HCT116 (cell line): ENCODE results near the gene OXTR. TPM values are rescaled to one million over a fixed set of nuclear protein-coding genes. Genes with fewer than 3 reads are reported as not detected.

Source experiments
- ATAC-seq: fragments of 200-7000 bp; cut with Tn5 transposase; 2 replicates; pipeline ENCODE4 v1.9.1; 2020; ENCODE audit warnings: mild to moderate bottlenecking, moderate library complexity
- BruUV-seq: library from RNA; stranded (reverse); fragments of 400-500 nt; replicated peaks from 2 replicates; lab custom pipeline; 2021; lab: Mats Ljungman, UMichigan
- CTCF ChIA-PET: fragments of 300-600 bp; sonication (Branson Sonifier 250); formaldehyde crosslinking; loops from one replicate; lab custom pipeline; 2021; ENCODE audit warnings: antibody characterized with exemption; lab: Charles Lee
- POLR2A ChIA-PET: fragments of 300-600, 350-600 bp; sonication (Branson Sonifier 250); formaldehyde crosslinking; loops from one replicate; lab custom pipeline; 2021; ENCODE audit warnings: antibody characterized with exemption; lab: Charles Lee
- RAD21 ChIA-PET, 2 experiments: fragments of 300-600 bp; sonication (Branson Sonifier 250); formaldehyde crosslinking; loops; one replicate each; lab custom pipeline; 2023; ENCODE audit warnings: low total read pairs in 2 of 2; ENCODE audit not compliant: uncharacterized antibody in 2 of 2, unreplicated experiment in 2 of 2, low non-redundant PET in 1 of 2; lab: Charles Lee
- DNase-seq: peaks from one replicate; pipeline ENCODE4 v3.0.0-alpha.2; 2010; ENCODE audit warnings: low read depth, low spot score
- H2AFZ ChIP-seq: fragments of 200-600 bp; shearing (Covaris generic), sonication (generic); 2 replicates; pipeline ENCODE4 v1.6.1; 2017; ENCODE audit warnings: low read depth, mixed run types, mixed read lengths, antibody characterized with exemption, low read length; ENCODE audit not compliant: poor library complexity, severe bottlenecking
- H3K27ac ChIP-seq: 2 replicates; pipeline ENCODE4 v1.5.1; 2012; ENCODE audit warnings: low read depth, low read length
- H3K27me3 ChIP-seq: fragments of 200-600 bp; sonication (generic); 2 replicates; pipeline ENCODE4 v1.6.1; 2016; ENCODE audit warnings: mixed run types, low read length, mixed read lengths; ENCODE audit not compliant: insufficient read depth
- H3K36me3 ChIP-seq, 2 experiments: fragments of 200-500 bp in 1 of 2; fragments of 200-600 bp in 1 of 2; sonication (Bioruptor generic) in 1 of 2; sonication (generic) in 1 of 2; 2 replicates each; pipeline versions ENCODE4 v1.5.1 to v1.6.1; 2014 to 2016; ENCODE audit warnings: low read length in 2 of 2, inconsistent platforms in 1 of 2, mixed read lengths in 1 of 2, mixed run types in 1 of 2; ENCODE audit not compliant: insufficient read depth in 2 of 2, control insufficient read depth in 1 of 2
- H3K4me1 ChIP-seq, 2 experiments: fragments of 200-600 bp in 1 of 2; sonication (generic) in 1 of 2; 2 replicates each; pipeline versions ENCODE4 v1.5.1 to v1.6.1; 2012 to 2017; ENCODE audit warnings: low read length in 2 of 2, inconsistent platforms in 1 of 2, mild to moderate bottlenecking in 1 of 2, mixed read lengths in 1 of 2, mixed run types in 1 of 2, moderate library complexity in 1 of 2; ENCODE audit not compliant: insufficient read depth in 2 of 2, control insufficient read depth in 1 of 2
- H3K4me2 ChIP-seq: fragments of 200-600 bp; sonication (generic); 2 replicates; pipeline ENCODE4 v1.6.1; 2017; ENCODE audit warnings: mixed run types, low read length, mixed read lengths
- H3K4me3 ChIP-seq, 2 experiments: fragments of 200-600 bp in 1 of 2; sonication (generic) in 1 of 2; replicated peaks in 1 of 2; 2 replicates each; pipeline ENCODE4 v1.5.1; 2011 to 2016; ENCODE audit warnings: low read length in 2 of 2, control low read depth in 1 of 2, low read depth in 1 of 2, mild to moderate bottlenecking in 1 of 2, mixed read lengths in 1 of 2, mixed run types in 1 of 2
- H3K79me2 ChIP-seq: fragments of 200-600 bp; sonication (generic); 2 replicates; pipeline ENCODE4 v1.6.1; 2017; ENCODE audit warnings: mild to moderate bottlenecking, mixed run types, low read length, moderate library complexity, mixed read lengths; ENCODE audit not compliant: insufficient read depth
- H3K9ac ChIP-seq: fragments of 200-600 bp; sonication (generic); 2 replicates; pipeline ENCODE4 v1.6.1; 2016; ENCODE audit warnings: low read length, mixed read lengths
- H3K9me2 ChIP-seq: fragments of 200-600 bp; sonication (generic), shearing (Covaris generic); 2 replicates; pipeline ENCODE4 v1.6.1; 2017; ENCODE audit warnings: mixed run types, mild to moderate bottlenecking, moderate library complexity; ENCODE audit not compliant: insufficient read depth
- H3K9me3 ChIP-seq, 2 experiments: fragments of 200-500 bp in 1 of 2; fragments of 200-600 bp in 1 of 2; sonication (Bioruptor generic) in 1 of 2; sonication (generic) in 1 of 2; 2 replicates each; pipeline ENCODE4 v1.6.1; 2014 to 2017; ENCODE audit warnings: low read length in 2 of 2, mixed read lengths in 2 of 2, inconsistent platforms in 1 of 2, low read depth in 1 of 2, mild to moderate bottlenecking in 1 of 2, mixed run types in 1 of 2, moderate library complexity in 1 of 2; ENCODE audit not compliant: control insufficient read depth in 1 of 2, insufficient read depth in 1 of 2
- H4K20me1 ChIP-seq: fragments of 200-600 bp; sonication (generic), shearing (Covaris generic); 2 replicates; pipeline ENCODE4 v1.6.1; 2017; ENCODE audit warnings: mixed run types, mild to moderate bottlenecking, moderate library complexity; ENCODE audit not compliant: insufficient read depth
- CBX3 ChIP-seq: IDR thresholded peaks from 2 replicates; pipeline ENCODE4 v1.6.1; 2012; ENCODE audit warnings: low read depth
- POLR2A ChIP-seq: IDR thresholded peaks from 2 replicates; pipeline ENCODE4 v1.7.0; 2011; ENCODE audit warnings: borderline replicate concordance; ENCODE audit not compliant: insufficient read depth, insufficient read length; ENCODE audit errors: extremely low read depth
- POLR2AphosphoS5 ChIP-seq: IDR thresholded peaks from 2 replicates; pipeline ENCODE4 v1.6.1; 2011; ENCODE audit warnings: mild to moderate bottlenecking, low read depth, low read length, moderate library complexity
- RAD21 ChIP-seq: IDR thresholded peaks from 2 replicates; pipeline ENCODE4 v1.6.1; 2012; ENCODE audit warnings: low read depth, mild to moderate bottlenecking
- SP1 ChIP-seq: IDR thresholded peaks from 2 replicates; pipeline ENCODE4 v1.6.1; 2012; ENCODE audit warnings: low read depth
- SRF ChIP-seq: IDR thresholded peaks from 2 replicates; pipeline ENCODE4 v1.6.1; 2012; ENCODE audit warnings: low read depth
- YY1 ChIP-seq: IDR thresholded peaks from 2 replicates; pipeline ENCODE4 v1.6.1; 2011; ENCODE audit warnings: low read length, low read depth, moderate library complexity, mild to moderate bottlenecking; ENCODE audit not compliant: insufficient replicate concordance; ENCODE audit errors: extremely low read depth
- intact Hi-C: fragments of 100-400 bp; cut with micrococcal nuclease; formaldehyde crosslinking; loops from 2 replicates; pipeline ENCODE4 v1.10.0; 2022
- total RNA-seq: library from RNA; stranded (reverse); gene quantifications from one replicate; pipeline ENCODE4 v1.2.1, GENCODE V29; 2021; ENCODE audit not compliant: unreplicated experiment
- TF ChIP-seq, protein P1 (sequence below), 3 experiments: fragments of 200-600 bp in 1 of 3; sonication (generic) in 1 of 3; IDR thresholded peaks in 2 of 3; conservative IDR thresholded peaks in 1 of 3; 2 replicates each; pipeline ENCODE4 v1.5.1; 2012 to 2017; ENCODE audit warnings: low read depth in 2 of 3, low read length in 2 of 3, antibody characterized with exemption in 1 of 3, borderline replicate concordance in 1 of 3, control low read depth in 1 of 3, mild to moderate bottlenecking in 1 of 3, mixed read lengths in 1 of 3, mixed run types in 1 of 3, moderate library complexity in 1 of 3; ENCODE audit not compliant: insufficient read depth in 1 of 3

The OXTR gene
- total RNA-seq, 1 experiment from 2014 or later: 1.3 TPM

- TF ChIP-seq, protein P1, sequence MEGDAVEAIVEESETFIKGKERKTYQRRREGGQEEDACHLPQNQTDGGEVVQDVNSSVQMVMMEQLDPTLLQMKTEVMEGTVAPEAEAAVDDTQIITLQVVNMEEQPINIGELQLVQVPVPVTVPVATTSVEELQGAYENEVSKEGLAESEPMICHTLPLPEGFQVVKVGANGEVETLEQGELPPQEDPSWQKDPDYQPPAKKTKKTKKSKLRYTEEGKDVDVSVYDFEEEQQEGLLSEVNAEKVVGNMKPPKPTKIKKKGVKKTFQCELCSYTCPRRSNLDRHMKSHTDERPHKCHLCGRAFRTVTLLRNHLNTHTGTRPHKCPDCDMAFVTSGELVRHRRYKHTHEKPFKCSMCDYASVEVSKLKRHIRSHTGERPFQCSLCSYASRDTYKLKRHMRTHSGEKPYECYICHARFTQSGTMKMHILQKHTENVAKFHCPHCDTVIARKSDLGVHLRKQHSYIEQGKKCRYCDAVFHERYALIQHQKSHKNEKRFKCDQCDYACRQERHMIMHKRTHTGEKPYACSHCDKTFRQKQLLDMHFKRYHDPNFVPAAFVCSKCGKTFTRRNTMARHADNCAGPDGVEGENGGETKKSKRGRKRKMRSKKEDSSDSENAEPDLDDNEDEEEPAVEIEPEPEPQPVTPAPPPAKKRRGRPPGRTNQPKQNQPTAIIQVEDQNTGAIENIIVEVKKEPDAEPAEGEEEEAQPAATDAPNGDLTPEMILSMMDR (IDR thresholded peaks at IDR 0.05 in 2 of 3, conservative IDR thresholded peaks at IDR 0.05 in 1 of 3; ENCODE audit: borderline replicate concordance in 1 of 3, insufficient read depth in 1 of 3, low read depth in 2 of 3, low read length in 2 of 3): no peak
- TF ChIP-seq YY1 (no peak), CBX3 (no peak), SRF (no peak), SP1 (no peak), POLR2A (no peak)
- TF ChIP-seq, all 23 proteins: peak for 0
Observed at GRCh38 chr3:8775181-8775580, 5.8 kb upstream of the OXTR start (continued).

- Histone ChIP-seq H3K36me3 (no peaks in the 10 kb centered on the region), H3K9me3 (no peaks in the 10 kb centered on the region), H4K20me1 (no peaks in the 10 kb centered on the region), H3K9me2 (no peaks in the 10 kb centered on the region), H3K79me2 (no peaks in the 10 kb centered on the region), H2AFZ (no peak overlapping the region), H3K4me2 (no peak overlapping the region), H3K4me1 (peaks cover 0 to 8% of the 10 kb centered on the region in 2 experiments; a peak in 1 of 4 replicates), H3K9ac (no peak overlapping the region), H3K27me3 (no peaks in the 10 kb centered on the region; the same call in 1 of the 2 replicates), H3K4me3 (no peak overlapping the region), H3K27ac (no peak overlapping the region)
- intact Hi-C loops: loop anchor here (5.0 kb wide), 1 partner anchor 293 kb away; no protein-coding TSS in a partner anchor
- ATAC-seq (no peak), DNase-seq (no peak)
- BruUV-seq: no TSS peak
- POLR2A ChIA-PET: no interaction called here
- TF ChIP-seq POLR2AphosphoS5 (no peak), RAD21 (no peak)
- RAD21 ChIA-PET: no interaction called here
- CTCF ChIA-PET: no interaction called here
Observed at GRCh38 chr3:8773941-8774542, 4.6 kb upstream of the OXTR start.
